ENCODE results near the gene KIRREL3. TPM values are rescaled to one million over a fixed set of nuclear protein-coding genes. Genes with fewer than 3 reads are reported as not detected.

The KIRREL3 gene
- total and polyA plus RNA-seq, 2 of the 8 experiments (the other 6 are each of a cell fraction or from before 2014, with no cell fraction given), result 0.29 to 0.32 TPM

DNA sequence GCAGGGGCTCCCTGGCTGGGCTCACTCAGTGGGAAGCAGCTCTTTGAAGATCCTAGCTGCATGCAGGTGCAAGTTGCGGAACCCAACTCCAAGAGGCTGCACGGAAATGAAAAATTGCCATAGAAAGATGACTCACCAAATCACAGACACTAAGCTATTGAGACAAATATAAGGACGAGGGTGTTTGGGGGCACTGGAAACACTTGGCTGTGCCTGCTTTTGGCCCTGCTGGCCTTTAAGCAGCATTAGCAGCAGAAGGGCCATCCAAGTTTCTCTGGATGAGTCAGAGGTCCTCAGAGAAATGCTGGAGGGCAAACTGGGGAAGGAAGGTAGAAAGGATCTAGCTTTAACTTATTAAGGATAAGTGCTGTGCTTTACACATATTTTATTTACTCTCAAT, 282.3 kb downstream of the KIRREL3 start:
- WGBS, 2 experiments (ENCODE audit: extremely low coverage in 1 of 2, insufficient coverage in 1 of 2, insufficient read length in 1 of 2, insufficient replicate concordance in 2 of 2, low coverage in 1 of 2, low lambda C conversion rate in 2 of 2, missing lambda C conversion rate in 1 of 2), result 100% methylated on average over 2 of the region's 3 CpGs; no CpG with 5 or more reads in 1 of the 2 experiments
- Histone ChIP-seq H2BK5ac (ENCODE audit: low read depth, low read length) (no peak overlapping the region), H3K23me2 (ENCODE audit: low read depth, low read length) (no peaks in the 10 kb centered on the region), H2BK120ac (replicated peaks; ENCODE audit: low read depth, low read length) (no peak overlapping the region), H4K8ac (ENCODE audit: extremely low read depth, insufficient read depth, low read length) (peak overlapping the region; percentile 18; the same call in 1 of the 2 replicates), H4K20me1 (replicated peaks in 1 of 2; ENCODE audit: control insufficient read depth in 1 of 2, insufficient read depth in 2 of 2, low read length in 2 of 2) (no peaks in the 10 kb centered on the region), H3K9me3 (ENCODE audit: insufficient read depth in 2 of 2, low read depth in 1 of 2, low read length in 1 of 2) (no peaks in the 10 kb centered on the region), H3K79me1 (ENCODE audit: low read depth, low read length) (no peaks in the 10 kb centered on the region; the same call in 1 of the 2 replicates), H3K23ac (ENCODE audit: insufficient read length) (no peak overlapping the region), H3K4ac (replicated peaks; ENCODE audit: insufficient read length, low read depth, low read length) (no peak overlapping the region), H3K9ac (replicated peaks in 1 of 4; ENCODE audit: extremely low read depth in 1 of 4, low read depth in 3 of 4, low read length in 3 of 4) (no peak overlapping the region), H2AFZ (ENCODE audit: low read length) (no peak overlapping the region), H3K27ac (ENCODE audit: low read depth, low read length) (no peak overlapping the region), H3K14ac (ENCODE audit: insufficient read length) (no peak overlapping the region), H2BK20ac (ENCODE audit: low read length) (no peak overlapping the region), H4K91ac (replicated peaks; ENCODE audit: insufficient read length, low read length) (no peak overlapping the region), H3K27me3 (replicated peaks in 1 of 4; ENCODE audit: control insufficient read depth in 3 of 4, extremely low read depth in 1 of 4, insufficient read depth in 3 of 4, low read length in 3 of 4) (no peaks in the 10 kb centered on the region), H4K5ac (ENCODE audit: insufficient read length, low read depth, low read length) (no peak overlapping the region), H3K4me1 (replicated peaks in 1 of 4; ENCODE audit: control insufficient read depth in 3 of 4, insufficient read depth in 4 of 4, low read length in 3 of 4) (peaks cover 0 to 7% (median 0%) of the 10 kb centered on the region in 4 experiments; a peak in 2 of 7 replicates), H3K18ac (ENCODE audit: extremely low read depth, low read length) (no peak overlapping the region), H3K56ac (replicated peaks; ENCODE audit: insufficient read length, low read depth, low read length) (no peak overlapping the region), H2AK5ac (ENCODE audit: low read depth, low read length) (no peak overlapping the region), H3K4me3 (ENCODE audit: extremely low read depth in 1 of 4, insufficient read depth in 2 of 4, low read depth in 3 of 4, low read length in 4 of 4) (no peak overlapping the region), H3K79me2 (ENCODE audit: control insufficient read depth in 1 of 2, insufficient read depth in 2 of 2, low read length in 2 of 2) (no peaks in the 10 kb centered on the region), H3K4me2 (ENCODE audit: insufficient read depth in 1 of 2, low read depth in 2 of 2, low read length in 2 of 2) (no peak overlapping the region), H3K36me3 (ENCODE audit: control insufficient read depth in 2 of 4, insufficient read depth in 4 of 4, low read length in 3 of 4) (no peaks in the 10 kb centered on the region), H2BK12ac (ENCODE audit: low read depth, low read length) (no peak overlapping the region), H2BK15ac (ENCODE audit: low read length) (no peak overlapping the region)
- ChIA-PET POLR2A (ENCODE audit: partially characterized antibody) (interaction anchor here (1.3 kb wide), 1 partner anchor 132 kb away, joined by 3 read pairs; no protein-coding TSS in a partner anchor), CTCF (ENCODE audit: partially characterized antibody) (interaction anchor here (0.7 to 7.2 kb wide), 17 partner anchors 8 to 273 kb away, joined by 3 to 76 read pairs (median 5); no protein-coding TSS in a partner anchor)
- DNase-seq (ENCODE audit: low read depth in 1 of 2, low spot score in 2 of 2), result no peak
- FAIRE-seq, result no peak
- TF ChIP-seq KDM4A (IDR thresholded peaks at IDR 0.05; ENCODE audit: low read depth, low read length, severe bottlenecking), result no peak
- TF ChIP-seq TAF7 (optimal IDR thresholded peaks at IDR 0.05; ENCODE audit: borderline replicate concordance, low read depth, low read length), result no peak
- TF ChIP-seq JUND (IDR thresholded peaks at IDR 0.05; ENCODE audit: low read length), result no peak
- TF ChIP-seq ASH2L (IDR thresholded peaks at IDR 0.05; ENCODE audit: low read length), result no peak
- no peak for TF ChIP-seq TAF1 (IDR thresholded peaks at IDR 0.05; ENCODE audit: low read depth, low read length)
- TF ChIP-seq HDAC2 (IDR thresholded peaks at IDR 0.05; ENCODE audit: borderline replicate concordance in 1 of 2, low read depth in 2 of 2, low read length in 2 of 2), result no peak
- TF ChIP-seq EGR1 (IDR thresholded peaks at IDR 0.05; ENCODE audit: borderline replicate concordance, low read depth, low read length), result no peak
- no peak for TF ChIP-seq HDAC6 (IDR thresholded peaks at IDR 0.05; ENCODE audit: low read depth, low read length)
- TF ChIP-seq, protein P1, sequence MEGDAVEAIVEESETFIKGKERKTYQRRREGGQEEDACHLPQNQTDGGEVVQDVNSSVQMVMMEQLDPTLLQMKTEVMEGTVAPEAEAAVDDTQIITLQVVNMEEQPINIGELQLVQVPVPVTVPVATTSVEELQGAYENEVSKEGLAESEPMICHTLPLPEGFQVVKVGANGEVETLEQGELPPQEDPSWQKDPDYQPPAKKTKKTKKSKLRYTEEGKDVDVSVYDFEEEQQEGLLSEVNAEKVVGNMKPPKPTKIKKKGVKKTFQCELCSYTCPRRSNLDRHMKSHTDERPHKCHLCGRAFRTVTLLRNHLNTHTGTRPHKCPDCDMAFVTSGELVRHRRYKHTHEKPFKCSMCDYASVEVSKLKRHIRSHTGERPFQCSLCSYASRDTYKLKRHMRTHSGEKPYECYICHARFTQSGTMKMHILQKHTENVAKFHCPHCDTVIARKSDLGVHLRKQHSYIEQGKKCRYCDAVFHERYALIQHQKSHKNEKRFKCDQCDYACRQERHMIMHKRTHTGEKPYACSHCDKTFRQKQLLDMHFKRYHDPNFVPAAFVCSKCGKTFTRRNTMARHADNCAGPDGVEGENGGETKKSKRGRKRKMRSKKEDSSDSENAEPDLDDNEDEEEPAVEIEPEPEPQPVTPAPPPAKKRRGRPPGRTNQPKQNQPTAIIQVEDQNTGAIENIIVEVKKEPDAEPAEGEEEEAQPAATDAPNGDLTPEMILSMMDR (IDR thresholded peaks at IDR 0.05; ENCODE audit: control extremely low read depth in 1 of 3, insufficient read depth in 1 of 3, low read depth in 1 of 3, low read length in 3 of 3), result no peak
- TF ChIP-seq RFX5 (IDR thresholded peaks at IDR 0.05; ENCODE audit: borderline replicate concordance, low read depth, low read length), result no peak
- TF ChIP-seq CEBPB (IDR thresholded peaks at IDR 0.05; ENCODE audit: low read depth, low read length), result no peak
- TF ChIP-seq TBP (IDR thresholded peaks at IDR 0.05; ENCODE audit: low read depth, low read length), result no peak

All from H1 (cell line).